Breast epithelium (tissue), 4 donors: ENCODE data around the gene SIL1. TPM values are rescaled to one million over a fixed set of nuclear protein-coding genes. Genes with fewer than 3 reads are reported as not detected.

Experiments used
- DNase-seq, 2 donors: peaks; one replicate each; pipeline ENCODE4 v3.0.0-alpha.2; 2019; ENCODE audit warnings: low spot score in 2 of 2
- H3K27ac ChIP-seq, 2 donors: fragments of 200-600 bp; sonication (generic) in 1 of 2; one replicate each; pipeline ENCODE4 v1.5.1; 2016 to 2019; ENCODE audit warnings: mild to moderate bottlenecking in 1 of 2
- H3K27me3 ChIP-seq, 2 donors: fragments of 200-600 bp; sonication (generic) in 1 of 2; one replicate each; pipeline versions ENCODE4 v1.5.1 to v1.6.0; 2017 to 2019; ENCODE audit warnings: control low read depth in 1 of 2, mild to moderate bottlenecking in 1 of 2
- H3K36me3 ChIP-seq: fragments of 200-600 bp; one replicate; pipeline ENCODE4 v1.5.1; 2019
- H3K4me1 ChIP-seq, 2 donors: fragments of 200-600 bp; sonication (generic); one replicate each; pipeline ENCODE4 v1.5.1; 2016 to 2019; ENCODE audit warnings: control low read depth in 1 of 2
- H3K4me3 ChIP-seq, 3 donors: fragments of 200-600 bp; sonication (generic); 1 replicate in 2 of 3; 2 replicates in 1 of 3; pipeline ENCODE4 v1.5.1; 2016 to 2019; ENCODE audit warnings: mild to moderate bottlenecking in 3 of 3, moderate library complexity in 2 of 3
- H3K9me3 ChIP-seq, 2 donors: fragments of 200-600 bp; sonication (generic) in 1 of 2; one replicate each; pipeline ENCODE4 v1.5.1; 2016 to 2019; ENCODE audit warnings: control low read depth in 1 of 2
- POLR2A ChIP-seq: fragments of 450-650 bp; IDR thresholded peaks from one replicate; pipeline ENCODE4 v1.6.1; 2016; ENCODE audit warnings: antibody characterized with exemption, mild to moderate bottlenecking, moderate library complexity
- POLR2AphosphoS5 ChIP-seq, 3 donors: sonication (generic); formaldehyde crosslinking; IDR thresholded peaks; one replicate each; pipeline ENCODE4 v1.6.1; 2017; ENCODE audit warnings: antibody characterized with exemption in 3 of 3
- intact Hi-C: fragments of 100-400 bp; cut with DNase I; formaldehyde crosslinking; loops from one replicate; pipeline ENCODE4 v1.15.1; 2023; ENCODE audit warnings: low total_unique reads
- total RNA-seq, 3 donors: library from RNA; depleted of rRNA; stranded (reverse); fragments of >200 nt; gene quantifications; one replicate each; pipeline ENCODE4 v1.1.0, GENCODE V29; 2016
- TF ChIP-seq, protein P1 (sequence below), 3 donors: fragments of 450-650 bp; IDR thresholded peaks; one replicate each; pipeline ENCODE4 v1.5.1; 2016 to 2017; ENCODE audit warnings: antibody characterized with exemption in 3 of 3, mild to moderate bottlenecking in 3 of 3, moderate library complexity in 3 of 3

Gene SIL1
- total RNA-seq, 3 donors from 2014 or later: 29.9 to 63.9 (median 48.2) TPM

DNA sequence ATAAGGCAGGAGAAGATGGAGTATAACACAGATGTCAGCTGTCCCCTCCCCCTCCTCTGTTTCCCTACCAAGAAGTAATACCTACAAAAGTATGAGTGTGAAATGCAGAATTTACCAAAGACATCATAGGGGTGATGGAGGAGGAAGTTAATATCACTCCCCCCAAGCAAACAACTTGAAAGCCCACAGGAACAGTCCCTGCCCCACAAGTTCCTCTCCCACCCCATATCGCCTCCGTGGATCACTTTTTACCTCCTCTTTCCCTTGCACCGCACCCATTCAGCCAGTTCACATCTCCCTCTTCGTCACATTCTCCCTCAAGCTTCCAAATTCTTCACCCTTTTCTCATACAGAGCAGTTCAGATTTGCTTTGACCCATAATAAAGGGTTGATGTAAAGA lies 7.0 kb upstream of the SIL1 start:
- Histone ChIP-seq H3K36me3 (no peaks in the 10 kb centered on the region), H3K4me1 (no peaks in the 10 kb centered on the region), H3K27ac (no peak overlapping the region), H3K9me3 (no peaks in the 10 kb centered on the region), H3K4me3 (no peak overlapping the region), H3K27me3 (no peaks in the 10 kb centered on the region)
- intact Hi-C loops: no loop called here
- no peak for DNase-seq
- TF ChIP-seq, protein P1, sequence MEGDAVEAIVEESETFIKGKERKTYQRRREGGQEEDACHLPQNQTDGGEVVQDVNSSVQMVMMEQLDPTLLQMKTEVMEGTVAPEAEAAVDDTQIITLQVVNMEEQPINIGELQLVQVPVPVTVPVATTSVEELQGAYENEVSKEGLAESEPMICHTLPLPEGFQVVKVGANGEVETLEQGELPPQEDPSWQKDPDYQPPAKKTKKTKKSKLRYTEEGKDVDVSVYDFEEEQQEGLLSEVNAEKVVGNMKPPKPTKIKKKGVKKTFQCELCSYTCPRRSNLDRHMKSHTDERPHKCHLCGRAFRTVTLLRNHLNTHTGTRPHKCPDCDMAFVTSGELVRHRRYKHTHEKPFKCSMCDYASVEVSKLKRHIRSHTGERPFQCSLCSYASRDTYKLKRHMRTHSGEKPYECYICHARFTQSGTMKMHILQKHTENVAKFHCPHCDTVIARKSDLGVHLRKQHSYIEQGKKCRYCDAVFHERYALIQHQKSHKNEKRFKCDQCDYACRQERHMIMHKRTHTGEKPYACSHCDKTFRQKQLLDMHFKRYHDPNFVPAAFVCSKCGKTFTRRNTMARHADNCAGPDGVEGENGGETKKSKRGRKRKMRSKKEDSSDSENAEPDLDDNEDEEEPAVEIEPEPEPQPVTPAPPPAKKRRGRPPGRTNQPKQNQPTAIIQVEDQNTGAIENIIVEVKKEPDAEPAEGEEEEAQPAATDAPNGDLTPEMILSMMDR (IDR thresholded peaks at IDR 0.05): no peak
- TF ChIP-seq POLR2A (no peak), POLR2AphosphoS5 (IDR thresholded peaks at IDR 0.05) (no peak)

DNA sequence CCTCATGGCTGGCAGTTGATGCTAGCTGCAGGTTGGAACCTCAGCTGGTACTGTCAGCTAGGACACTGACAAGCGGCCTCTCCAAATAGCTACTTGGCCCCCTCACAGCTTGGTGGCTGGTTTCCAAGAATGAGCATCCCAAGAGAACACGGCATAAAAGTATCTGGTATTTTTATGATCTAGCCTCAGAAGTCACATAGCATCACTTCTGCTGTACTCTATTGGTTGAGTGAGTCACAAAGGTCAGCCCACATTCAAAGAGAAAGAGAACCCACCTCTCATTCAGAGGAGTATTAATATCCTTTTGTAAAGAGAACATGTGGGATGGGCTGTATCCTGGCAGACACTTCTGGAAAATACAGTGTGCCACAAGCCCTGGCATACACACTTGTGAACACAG lies 6.0 kb upstream of the SIL1 start:
- Histone ChIP-seq H3K4me3 (no peak overlapping the region), H3K27me3 (no peaks in the 10 kb centered on the region), H3K4me1 (no peaks in the 10 kb centered on the region), H3K27ac (no peak overlapping the region), H3K36me3 (no peaks in the 10 kb centered on the region), H3K9me3 (no peaks in the 10 kb centered on the region)
- intact Hi-C loops: no loop called here
- no peak for DNase-seq
- TF ChIP-seq POLR2AphosphoS5 (IDR thresholded peaks at IDR 0.05): no peak
- no peak for TF ChIP-seq POLR2A
- TF ChIP-seq, protein P1 (IDR thresholded peaks at IDR 0.05): no peak

DNA sequence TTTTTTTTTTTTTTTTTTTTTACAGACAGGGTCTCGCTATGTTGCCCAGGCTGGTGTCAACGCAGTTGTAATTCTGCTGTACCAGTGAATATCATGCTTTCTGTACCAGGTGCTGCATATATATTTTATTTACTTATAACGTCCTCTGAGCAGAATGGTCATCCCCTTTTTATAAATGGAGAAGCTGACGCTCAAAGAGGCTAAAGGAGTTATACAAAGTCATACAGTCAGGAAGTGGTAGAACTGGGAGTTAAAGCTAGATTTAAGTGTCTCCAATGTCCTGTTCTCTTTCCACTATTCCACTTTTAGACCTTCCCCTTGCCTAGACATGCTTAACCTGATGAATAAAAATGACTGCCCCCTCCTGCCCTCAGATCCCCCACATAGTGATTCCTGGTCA lies 1.2 kb upstream of the SIL1 start:
- Histone ChIP-seq H3K9me3 (no peaks in the 10 kb centered on the region), H3K4me3 (no peak overlapping the region), H3K4me1 (no peaks in the 10 kb centered on the region), H3K27me3 (no peaks in the 10 kb centered on the region), H3K27ac (no peak overlapping the region), H3K36me3 (no peaks in the 10 kb centered on the region)
- no peak for DNase-seq
- intact Hi-C loops: no loop called here
- TF ChIP-seq, protein P1 (IDR thresholded peaks at IDR 0.05): no peak
- no peak for TF ChIP-seq POLR2A
- TF ChIP-seq POLR2AphosphoS5 (IDR thresholded peaks at IDR 0.05): no peak

DNA sequence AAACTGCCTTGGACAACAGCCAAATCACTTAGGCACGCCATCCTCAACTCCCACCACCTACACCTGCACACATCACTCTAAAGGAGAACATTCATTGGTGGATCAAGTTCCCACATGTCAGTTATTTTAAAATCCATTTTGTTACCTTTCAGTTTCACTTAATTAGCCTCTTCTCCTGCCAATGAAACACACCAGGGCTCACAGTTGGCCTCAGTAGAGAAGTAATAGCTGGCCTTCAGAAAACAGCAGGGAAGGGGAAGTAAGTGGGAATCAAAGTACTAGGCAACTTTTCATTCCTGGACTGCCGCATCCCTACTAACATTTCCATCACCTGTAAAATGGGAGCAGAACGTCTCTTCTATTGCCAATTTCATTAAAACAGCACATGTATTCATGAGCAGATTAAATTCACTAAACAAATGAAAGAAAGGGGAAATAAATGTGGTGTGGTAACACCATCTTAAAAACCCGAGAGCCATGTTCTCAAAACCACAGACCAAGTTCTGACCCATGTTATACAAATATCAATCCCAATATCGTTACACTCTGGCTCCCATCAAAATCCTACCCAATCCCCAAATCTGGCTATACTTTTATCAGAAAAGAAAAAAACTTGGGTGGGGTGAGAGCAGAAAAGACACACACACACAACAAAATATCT lies 1.7 kb downstream of the SIL1 start:
- H3K27me3 ChIP-seq: no peaks in the 10 kb centered on the region
- no peak for DNase-seq
- no peaks in the 10 kb centered on the region for H3K9me3 ChIP-seq
- H3K4me1 ChIP-seq: no peaks in the 10 kb centered on the region
- TF ChIP-seq, protein P1 (IDR thresholded peaks at IDR 0.05): no peak
- no peak for TF ChIP-seq POLR2AphosphoS5 (IDR thresholded peaks at IDR 0.05)
- no peak for TF ChIP-seq POLR2A
- intact Hi-C loops: no loop called here
- H3K27ac ChIP-seq: no peak overlapping the region
- H3K36me3 ChIP-seq: no peaks in the 10 kb centered on the region
- H3K4me3 ChIP-seq: no peak overlapping the region

DNA sequence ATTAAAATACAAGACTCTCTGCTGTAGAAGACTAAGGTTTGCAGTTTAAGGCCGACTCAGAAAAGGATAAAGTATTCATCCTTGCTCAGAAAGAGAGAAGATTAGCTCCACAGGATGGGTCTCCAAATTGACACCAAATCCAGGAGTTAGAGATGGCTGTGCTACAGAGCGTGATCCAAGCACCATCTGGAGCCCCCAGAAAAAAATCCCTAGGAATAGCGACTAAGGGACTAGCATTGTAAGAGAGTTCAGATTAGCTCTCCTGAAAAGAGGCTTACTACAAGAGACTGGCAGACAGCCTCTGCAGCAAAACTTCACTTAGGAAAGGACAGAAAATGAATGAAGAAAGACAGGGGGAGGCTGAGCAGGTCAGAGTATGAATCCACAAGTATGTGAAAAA lies 3.7 kb downstream of the SIL1 start:
- no peaks in the 10 kb centered on the region for H3K27me3 ChIP-seq
- no peaks in the 10 kb centered on the region for H3K36me3 ChIP-seq
- intact Hi-C loops: no loop called here
- TF ChIP-seq POLR2AphosphoS5 (IDR thresholded peaks at IDR 0.05) (no peak), POLR2A (no peak)
- TF ChIP-seq, protein P1 (IDR thresholded peaks at IDR 0.05): no peak
- no peaks in the 10 kb centered on the region for H3K4me1 ChIP-seq
- no peak overlapping the region for H3K4me3 ChIP-seq
- DNase-seq: no peak
- no peaks in the 10 kb centered on the region for H3K9me3 ChIP-seq
- no peak overlapping the region for H3K27ac ChIP-seq
